ENCODE measurements around the gene TTLL13. TPM values are rescaled to one million over a fixed set of nuclear protein-coding genes. Genes with fewer than 3 reads are reported as not detected.

Gene TTLL13
- total and polyA plus RNA-seq, 12 donors: 0.09 to 0.78 (median 0.24) TPM; not detected in 4

DNA sequence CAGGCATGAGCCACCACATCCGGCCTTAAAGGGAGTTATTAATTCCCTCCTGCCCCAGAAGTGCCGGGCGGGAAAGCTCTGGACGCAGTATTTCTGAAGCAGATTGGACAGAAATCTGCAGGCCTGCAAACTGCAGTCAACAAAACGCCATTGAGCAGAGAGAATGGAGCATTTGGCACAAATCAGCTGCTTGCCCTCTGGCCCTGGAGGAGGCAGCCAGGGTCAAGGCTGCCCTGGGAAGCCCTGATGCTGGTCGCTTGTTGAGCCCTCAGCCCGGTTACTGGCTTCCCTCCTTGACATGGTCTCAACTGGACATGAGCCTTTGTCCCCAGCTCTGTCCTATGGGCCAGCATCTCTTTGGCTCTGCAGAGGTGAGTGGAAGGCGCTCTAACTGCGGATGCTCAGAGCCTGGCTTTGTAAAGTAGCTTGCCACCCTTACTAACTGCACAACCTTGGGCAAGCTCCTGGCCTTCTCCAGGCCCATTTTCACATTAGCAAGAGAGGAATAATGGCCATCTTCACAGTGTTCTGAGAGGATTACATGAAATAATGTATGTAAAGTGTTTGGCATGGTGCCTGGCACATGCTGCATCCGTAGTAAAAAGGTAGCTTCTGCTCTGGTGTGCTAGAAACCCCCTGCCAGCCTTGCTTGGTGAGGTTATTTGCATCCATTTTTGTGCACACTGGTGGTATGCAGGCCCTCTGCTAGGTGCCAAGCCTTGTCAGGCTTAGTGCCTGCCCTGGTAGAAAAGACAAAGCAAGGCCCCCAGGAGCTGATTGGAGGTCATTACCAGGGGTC, 44.1 kb upstream of the TTLL13 start:
- no peak for DNase-seq
- ATAC-seq: no peak
- Histone ChIP-seq H3K9me3 (no peaks in the 10 kb centered on the region), H3K27ac (peak overlapping the region in 7 of 10 donors; percentile 9 to 57 (median 26)), H3K36me3 (peaks cover 0 to 41% (median 0%) of the 10 kb centered on the region in 9 donors), H3K27me3 (no peaks in the 10 kb centered on the region), H3K4me1 (peaks cover 19 to 68% (median 42%) of the 10 kb centered on the region in 9 donors), H3K4me3 (no peak overlapping the region)
- intact Hi-C loops (cut with DNase I): no loop called here
- TF ChIP-seq, protein P1, sequence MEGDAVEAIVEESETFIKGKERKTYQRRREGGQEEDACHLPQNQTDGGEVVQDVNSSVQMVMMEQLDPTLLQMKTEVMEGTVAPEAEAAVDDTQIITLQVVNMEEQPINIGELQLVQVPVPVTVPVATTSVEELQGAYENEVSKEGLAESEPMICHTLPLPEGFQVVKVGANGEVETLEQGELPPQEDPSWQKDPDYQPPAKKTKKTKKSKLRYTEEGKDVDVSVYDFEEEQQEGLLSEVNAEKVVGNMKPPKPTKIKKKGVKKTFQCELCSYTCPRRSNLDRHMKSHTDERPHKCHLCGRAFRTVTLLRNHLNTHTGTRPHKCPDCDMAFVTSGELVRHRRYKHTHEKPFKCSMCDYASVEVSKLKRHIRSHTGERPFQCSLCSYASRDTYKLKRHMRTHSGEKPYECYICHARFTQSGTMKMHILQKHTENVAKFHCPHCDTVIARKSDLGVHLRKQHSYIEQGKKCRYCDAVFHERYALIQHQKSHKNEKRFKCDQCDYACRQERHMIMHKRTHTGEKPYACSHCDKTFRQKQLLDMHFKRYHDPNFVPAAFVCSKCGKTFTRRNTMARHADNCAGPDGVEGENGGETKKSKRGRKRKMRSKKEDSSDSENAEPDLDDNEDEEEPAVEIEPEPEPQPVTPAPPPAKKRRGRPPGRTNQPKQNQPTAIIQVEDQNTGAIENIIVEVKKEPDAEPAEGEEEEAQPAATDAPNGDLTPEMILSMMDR (IDR thresholded peaks at IDR 0.05): no peak
- 82 to 84% methylated on average over 10 of the region's 10 CpGs for WGBS, 2 donors

DNA sequence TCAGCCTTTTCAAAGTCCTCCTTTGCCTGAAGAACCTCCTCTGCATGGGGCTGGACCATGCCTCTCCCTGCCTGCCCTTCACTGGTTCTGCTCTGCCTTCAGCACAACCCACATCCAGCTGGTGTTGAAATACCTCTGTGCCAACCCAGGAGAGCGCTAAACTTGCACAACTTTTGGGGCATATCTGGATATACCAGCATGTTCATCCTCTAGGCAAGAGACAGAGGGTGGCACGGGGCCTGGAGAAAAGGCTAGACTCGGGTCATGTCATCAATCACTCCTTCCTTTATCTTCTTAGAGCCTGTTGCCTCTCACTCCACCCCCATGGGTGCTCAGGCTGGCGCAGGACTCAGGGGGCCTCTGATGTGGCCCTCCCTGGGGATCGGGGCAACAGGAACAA, 43.5 kb upstream of the TTLL13 start:
- H3K4me3 ChIP-seq: no peak overlapping the region
- H3K4me1 ChIP-seq: peaks cover 16 to 68% (median 37%) of the 10 kb centered on the region in 9 donors
- H3K36me3 ChIP-seq: peaks cover 0 to 46% (median 0%) of the 10 kb centered on the region in 9 donors
- ATAC-seq (peak in 4 of 8 donors; percentile 33 to 61 (median 44)), DNase-seq (no peak)
- no peaks in the 10 kb centered on the region for H3K27me3 ChIP-seq
- intact Hi-C loops (cut with DNase I): no loop called here
- 44 to 57% methylated on average over 5 of the region's 5 CpGs for WGBS, 2 donors
- no peaks in the 10 kb centered on the region for H3K9me3 ChIP-seq
- TF ChIP-seq, protein P1 (IDR thresholded peaks at IDR 0.05): no peak
- H3K27ac ChIP-seq: peak overlapping the region in 8 of 10 donors; percentile 9 to 57 (median 28)

DNA sequence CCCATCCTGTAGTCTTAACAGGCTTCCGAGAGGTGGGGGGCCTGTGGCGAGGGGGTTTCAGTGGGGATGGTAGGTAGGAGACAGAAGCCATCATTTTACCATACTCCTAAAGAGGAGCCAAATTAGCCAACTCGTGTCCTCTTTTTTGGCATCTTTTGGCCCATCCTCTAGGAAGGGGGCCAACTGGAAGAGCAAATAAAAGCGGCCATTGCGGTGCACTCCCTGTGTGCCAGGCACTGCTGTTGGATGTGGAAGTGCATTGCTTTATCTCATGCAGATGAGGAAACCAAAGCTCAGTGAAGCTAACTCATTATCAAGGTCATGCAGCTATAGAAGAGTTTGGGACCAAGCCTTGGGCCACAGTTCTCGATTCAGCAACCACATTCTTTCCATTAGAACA, 42.1 kb upstream of the TTLL13 start:
- Histone ChIP-seq H3K36me3 (peaks cover 0 to 46% (median 0%) of the 10 kb centered on the region in 9 donors), H3K4me3 (no peak overlapping the region), H3K27me3 (no peaks in the 10 kb centered on the region), H3K9me3 (no peaks in the 10 kb centered on the region), H3K27ac (no peak overlapping the region), H3K4me1 (peaks cover 17 to 75% (median 41%) of the 10 kb centered on the region in 9 donors)
- ATAC-seq: no peak
- TF ChIP-seq, protein P1 (IDR thresholded peaks at IDR 0.05): no peak
- no peak for DNase-seq
- 92 to 96% methylated on average over 6 of the region's 6 CpGs for WGBS, 2 donors
- intact Hi-C loops (cut with DNase I): no loop called here

DNA sequence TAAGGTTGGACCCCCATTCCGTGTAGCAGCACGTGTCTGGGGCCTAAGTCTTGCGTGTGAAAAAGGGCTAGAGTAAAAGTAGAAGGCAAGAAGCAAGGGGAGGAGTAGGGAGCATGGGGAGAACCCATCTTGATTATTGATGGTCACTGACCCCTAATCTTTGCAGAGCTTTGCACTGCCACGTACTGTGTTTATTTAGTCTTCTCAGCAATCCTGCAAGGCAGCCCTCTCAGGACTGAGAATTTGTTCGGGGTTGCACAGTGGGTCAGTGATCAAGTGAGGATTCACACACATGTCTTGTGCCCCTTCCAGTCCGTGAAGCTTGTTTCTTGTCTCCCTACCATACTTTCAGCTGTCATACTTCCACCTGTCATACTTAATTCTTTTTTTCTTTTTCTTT, 41.0 kb upstream of the TTLL13 start:
- TF ChIP-seq, protein P1 (IDR thresholded peaks at IDR 0.05): no peak
- WGBS, 2 donors: 93 to 94% methylated on average over 6 of the region's 6 CpGs
- Histone ChIP-seq H3K9me3 (no peaks in the 10 kb centered on the region), H3K4me3 (no peak overlapping the region), H3K27ac (no peak overlapping the region), H3K4me1 (peaks cover 13 to 73% (median 47%) of the 10 kb centered on the region in 9 donors), H3K27me3 (no peaks in the 10 kb centered on the region), H3K36me3 (peaks cover 0 to 42% (median 0%) of the 10 kb centered on the region in 9 donors)
- DNase-seq (no peak), ATAC-seq (no peak)
- intact Hi-C loops (cut with DNase I): no loop called here

Measured in heart right ventricle (tissue), 16 donors.